ENCODE results near the gene ERP27.

GRCh38 chr12:14982562-14982961, 44.2 kb upstream of the ERP27 start:
- TF ChIP-seq CTCF (conservative IDR thresholded peaks at IDR 0.05) (no peak), ZFX (IDR thresholded peaks at IDR 0.05) (no peak)
